ENCODE results near the gene SLC44A4.
"Not testable (repeated sequence)": the region's sequence is repeated elsewhere in the genome, so short reads cannot be mapped to it uniquely, and the experiment has no call there.

SLC44A4 gene

GRCh38 chr6:31869343-31869742 is 9.5 kb downstream of the SLC44A4 start:
- Mint-ChIP-seq H3K4me3 (no peak overlapping the region), H3K36me3 (ENCODE audit: low read depth) (no peaks in the 10 kb centered on the region), H3K4me1 (peaks cover 14% of the 10 kb centered on the region), H3K27ac (peak overlapping the region in 2 of 3 experiments; percentile 37 to 69), H3K9me3 (no peaks in the 10 kb centered on the region), H3K27me3 (ENCODE audit: low read depth) (no peaks in the 10 kb centered on the region)
- no peak for TF ChIP-seq CTCF (IDR thresholded peaks at IDR 0.05; ENCODE audit: unreplicated experiment in 3 of 3)

DNA sequence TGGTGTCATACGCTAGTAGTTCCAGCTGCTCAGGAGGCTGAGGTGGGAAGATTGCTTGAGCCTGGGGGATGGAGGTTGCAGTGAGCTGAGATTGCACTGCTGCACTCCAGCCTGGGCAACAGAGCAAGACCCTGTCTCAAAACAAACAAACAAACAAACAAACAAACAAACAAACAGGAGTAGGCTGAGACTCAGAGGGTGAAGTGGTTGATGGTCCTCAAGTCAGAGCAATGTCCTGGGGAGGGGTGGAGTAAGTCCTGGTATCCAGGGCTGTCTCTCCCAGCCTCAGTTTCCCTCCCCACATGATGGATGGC is 10.2 kb downstream of the SLC44A4 start:
- H3K36me3 Mint-ChIP-seq (ENCODE audit: low read depth); H3K9me3 Mint-ChIP-seq; H3K27me3 Mint-ChIP-seq (ENCODE audit: low read depth); H3K4me3 Mint-ChIP-seq: not testable (repeated sequence)
- peak overlapping the region in 2 of 3 experiments; percentile 37 to 66 for H3K27ac Mint-ChIP-seq
- peaks cover 16% of the 10 kb centered on the region for H3K4me1 Mint-ChIP-seq

- Mint-ChIP-seq H3K36me3 (ENCODE audit: low read depth) (peaks cover 6% of the 10 kb centered on the region), H3K4me3 (peak overlapping the region; percentile 53 to 99 (median 72)), H3K4me1 (peaks cover 11% of the 10 kb centered on the region), H3K27ac (peak overlapping the region; percentile 90 to 97 (median 95)), H3K9me3 (no peaks in the 10 kb centered on the region), H3K27me3 (ENCODE audit: low read depth) (no peaks in the 10 kb centered on the region)
- TF ChIP-seq CTCF (IDR thresholded peaks at IDR 0.05; ENCODE audit: unreplicated experiment in 3 of 3) = no peak
These were observed 13.3 kb downstream of the SLC44A4 start for GRCh38 chr6:31865205-31866118.

- H3K4me1 Mint-ChIP-seq = peaks cover 11% of the 10 kb centered on the region
- no peak for TF ChIP-seq CTCF (IDR thresholded peaks at IDR 0.05; ENCODE audit: unreplicated experiment in 3 of 3)
These were observed 14.0 kb downstream of the SLC44A4 start for GRCh38 chr6:31864818-31865204.

GRCh38 chr6:31864123-31864562 is 14.7 kb downstream of the SLC44A4 start:
- H3K4me3 Mint-ChIP-seq = peak overlapping the region; percentile 87 to 99 (median 96)
- not testable (repeated sequence) for H3K9me3 Mint-ChIP-seq; H3K27me3 Mint-ChIP-seq (ENCODE audit: low read depth)
- peaks cover 14% of the 10 kb centered on the region for H3K36me3 Mint-ChIP-seq (ENCODE audit: low read depth)
- H3K4me1 Mint-ChIP-seq = peaks cover 11% of the 10 kb centered on the region
- H3K27ac Mint-ChIP-seq = peak overlapping the region; percentile 90 to 97 (median 95)

More at GRCh38 chr6:31864818-31865204, 14.0 kb downstream of the SLC44A4 start:
- peaks cover 11% of the 10 kb centered on the region for H3K36me3 Mint-ChIP-seq (ENCODE audit: low read depth)
- H3K4me3 Mint-ChIP-seq = peak overlapping the region; percentile 87 to 99 (median 96)
- peak overlapping the region; percentile 90 to 97 (median 95) for H3K27ac Mint-ChIP-seq
- no peaks in the 10 kb centered on the region for H3K27me3 Mint-ChIP-seq (ENCODE audit: low read depth)
- no peaks in the 10 kb centered on the region for H3K9me3 Mint-ChIP-seq

- H3K27ac Mint-ChIP-seq = peak within 1 kb of the TSS; percentile 90 to 97 (median 95)
- H3K4me1 Mint-ChIP-seq = peaks cover 11% of the 10 kb centered on the region
These were observed 16.2 kb downstream of the SLC44A4 start, which contains the start of gene NEU1 for GRCh38 chr6:31862344-31863235. Gene NEU1, minus strand, starts transcription at chr6:31862821. Its CDS starts 45 bp downstream, at chr6:31862776.

More at GRCh38 chr6:31862344-31863235, 16.2 kb downstream of the SLC44A4 start, which contains the start of gene NEU1:
- peaks cover 19% of the 10 kb centered on the region for H3K36me3 Mint-ChIP-seq (ENCODE audit: low read depth)
- H3K27me3 Mint-ChIP-seq (ENCODE audit: low read depth) = no peaks in the 10 kb centered on the region
- H3K9me3 Mint-ChIP-seq = no peaks in the 10 kb centered on the region
- no peak for TF ChIP-seq CTCF (IDR thresholded peaks at IDR 0.05; ENCODE audit: unreplicated experiment in 3 of 3)
- H3K4me3 Mint-ChIP-seq = peak within 1 kb of the TSS; percentile 87 to 99 (median 96)
